ENCODE data around the gene WDR81.
"Not testable (repeated sequence)": the region's sequence is repeated elsewhere in the genome, so short reads cannot be mapped to it uniquely, and the experiment has no call there.

The WDR81 gene

GRCh38 chr17:1724351-1724868 lies at the start of gene WDR81:
TSS of gene WDR81 (plus strand) at chr17:1724704. CDS start at chr17:1724960, 256 bp downstream.
- peak; percentile 46 to 54 for DNase-seq

- DNase-seq = no peak
These were observed 48.1 kb upstream of the WDR81 start for GRCh38 chr17:1676401-1676800.

GRCh38 chr17:1683459-1683858 lies 41.0 kb upstream of the WDR81 start:
- DNase-seq = peak; percentile 30 to 38

- DNase-seq = peak; percentile 67 to 75
These were observed 39.9 kb upstream of the WDR81 start, which contains the start of gene PRPF8 for GRCh38 chr17:1684378-1685189. TSS of gene PRPF8 (minus strand) at chr17:1684867. CDS start at chr17:1684571, 296 bp downstream.

GRCh38 chr17:1686086-1686485 lies 38.4 kb upstream of the WDR81 start:
- no peak for DNase-seq

- not testable (repeated sequence) for DNase-seq
These were observed 36.1 kb upstream of the WDR81 start for GRCh38 chr17:1688405-1688804.

- DNase-seq = no peak
These were observed 33.8 kb upstream of the WDR81 start for GRCh38 chr17:1690544-1691221.

GRCh38 chr17:1693339-1693738 lies 31.2 kb upstream of the WDR81 start:
- no peak for DNase-seq

GRCh38 chr17:1695365-1695764 lies 29.1 kb upstream of the WDR81 start:
- no peak for DNase-seq

GRCh38 chr17:1697681-1698080 lies 26.8 kb upstream of the WDR81 start:
- DNase-seq = no peak

- not testable (repeated sequence) for DNase-seq
These were observed 24.6 kb upstream of the WDR81 start for GRCh38 chr17:1699891-1700290.

- no peak for DNase-seq
These were observed 21.4 kb upstream of the WDR81 start for GRCh38 chr17:1703063-1703462.

GRCh38 chr17:1705004-1705403 lies 19.5 kb upstream of the WDR81 start:
- no peak for DNase-seq

- DNase-seq = no peak
These were observed 17.4 kb upstream of the WDR81 start for GRCh38 chr17:1707107-1707506.

- DNase-seq = not testable (repeated sequence)
These were observed 15.6 kb upstream of the WDR81 start for GRCh38 chr17:1708791-1709346.

GRCh38 chr17:1709403-1709951 lies 15.0 kb upstream of the WDR81 start:
- DNase-seq = no peak

- DNase-seq = no peak
These were observed 14.3 kb upstream of the WDR81 start, which contains the start of gene TLCD2 for GRCh38 chr17:1709971-1710806. TSS of gene TLCD2 (minus strand) at chr17:1710377. CDS start at chr17:1710242, 135 bp downstream.

GRCh38 chr17:1710807-1711553 lies 13.5 kb upstream of the WDR81 start:
- DNase-seq = no peak

- no peak for DNase-seq
These were observed 12.7 kb upstream of the WDR81 start for GRCh38 chr17:1711804-1712203.

GRCh38 chr17:1712271-1712670 lies 12.2 kb upstream of the WDR81 start:
- no peak for DNase-seq

- no peak for DNase-seq
These were observed 11.2 kb upstream of the WDR81 start for GRCh38 chr17:1713160-1713877.

All from AML-193 (cell line).